HG03342 (cell line): ENCODE results near the gene LSM5.
"Not testable (repeated sequence)": the region's sequence is repeated elsewhere in the genome, so short reads cannot be mapped to it uniquely, and the experiment has no call there.

Source experiments
- ATAC-seq: cut with Tn5 transposase; IDR thresholded peaks from one replicate; pipeline ENCODE4 v1.9.1; 2021; ENCODE audit warnings: mild to moderate bottlenecking, moderate library complexity; ENCODE audit not compliant: unreplicated experiment

LSM5 gene

GRCh38 chr7:32506266-32507054 lies 16.3 kb upstream of the LSM5 start:
- no peak for ATAC-seq

DNA sequence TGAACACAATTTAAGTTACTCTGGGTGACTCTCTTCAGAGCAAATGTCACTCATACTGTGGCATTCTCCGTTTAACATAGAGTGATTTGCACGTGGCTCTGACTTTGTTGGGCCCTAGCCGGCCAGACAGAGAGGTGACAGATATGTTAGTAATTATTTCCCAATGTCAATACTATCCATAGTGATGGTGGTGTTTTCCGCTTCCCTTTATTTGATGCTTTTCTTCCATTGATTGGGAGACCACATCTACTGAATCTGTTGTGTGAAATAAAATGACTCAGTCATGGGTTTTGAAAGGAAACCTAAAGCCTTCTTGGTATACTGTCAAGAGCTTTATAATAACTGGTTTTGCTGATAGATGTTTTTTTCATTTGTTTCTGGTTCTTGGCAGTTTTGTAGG lies 12.5 kb upstream of the LSM5 start:
- no peak for ATAC-seq

DNA sequence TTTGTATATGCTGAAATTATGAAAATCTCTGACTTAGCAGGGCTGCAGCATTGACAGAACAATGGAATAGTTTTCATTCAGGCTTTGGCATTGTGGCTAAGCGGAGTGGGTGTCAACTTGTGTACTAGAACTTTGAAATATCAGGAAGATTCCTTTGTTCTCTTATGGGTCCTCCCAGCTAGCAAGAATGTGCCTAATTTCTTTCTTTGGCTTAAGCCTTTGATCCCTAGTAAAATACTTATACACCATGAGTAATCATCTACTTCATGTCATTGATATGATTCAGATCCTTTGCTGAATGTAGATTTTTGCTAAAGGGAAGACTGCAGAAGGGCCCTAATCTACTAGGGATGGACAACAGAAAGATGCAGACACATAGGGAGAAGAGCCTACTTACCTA lies 11.3 kb upstream of the LSM5 start:
- no peak for ATAC-seq

DNA sequence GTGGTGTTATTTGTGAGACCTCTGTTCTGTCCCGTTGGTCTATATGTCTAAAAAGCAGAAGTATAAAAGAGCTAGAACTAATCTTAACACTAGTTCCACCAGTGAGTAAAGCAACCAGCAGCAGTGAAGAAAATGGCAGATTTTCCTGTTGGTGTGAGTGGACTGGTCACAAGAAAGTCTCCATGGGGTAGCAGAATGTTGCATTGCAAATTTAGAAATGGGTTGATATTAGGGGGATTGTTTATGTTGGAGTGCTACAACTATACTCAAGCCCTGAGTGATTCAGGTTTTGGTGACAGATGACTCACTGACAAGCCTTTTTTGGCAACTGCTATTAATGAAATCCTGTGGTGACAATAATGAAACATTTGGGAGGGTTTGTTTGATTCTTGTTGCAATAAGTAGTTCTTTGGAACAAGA lies 10.8 kb upstream of the LSM5 start:
- ATAC-seq, result peak; percentile 68

- ATAC-seq, result not testable (repeated sequence)
Measured at GRCh38 chr7:32500216-32500615, 10.0 kb upstream of the LSM5 start.

- not testable (repeated sequence) for ATAC-seq
Measured at GRCh38 chr7:32499755-32500154, 9.6 kb upstream of the LSM5 start.

GRCh38 chr7:32496052-32496813 lies 6.1 kb upstream of the LSM5 start:
- ATAC-seq, result no peak

GRCh38 chr7:32495298-32496051 lies 5.3 kb upstream of the LSM5 start, which contains the start of gene AVL9:
Gene AVL9 (plus strand): TSS chr7:32495489. CDS start chr7:32495710, 221 bp downstream.
- ATAC-seq, result peak; percentile 95

DNA sequence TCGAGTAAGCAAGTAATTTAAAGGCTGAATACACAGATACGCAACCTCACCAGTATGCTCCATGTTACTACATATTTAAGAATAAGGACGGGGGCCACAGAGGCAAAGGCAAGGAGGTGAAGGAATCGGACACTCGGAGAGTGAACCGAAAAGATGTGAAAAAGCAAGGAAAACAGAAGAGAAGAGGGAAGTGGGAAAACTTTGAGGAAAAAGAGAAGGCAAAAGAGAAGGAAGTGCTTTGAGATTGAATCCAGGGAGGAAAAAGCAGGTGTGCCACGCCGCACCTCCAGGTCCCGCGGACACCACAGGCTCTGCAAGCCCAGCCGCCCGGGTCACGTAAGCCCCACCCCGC lies 4.7 kb upstream of the LSM5 start:
- ATAC-seq, result no peak

- ATAC-seq, result peak; percentile 17
Measured at GRCh38 chr7:32489788-32490126, 423 bp downstream of the LSM5 start.

- ATAC-seq, result no peak
Measured at GRCh38 chr7:32481921-32482320, 8.3 kb downstream of the LSM5 start.

DNA sequence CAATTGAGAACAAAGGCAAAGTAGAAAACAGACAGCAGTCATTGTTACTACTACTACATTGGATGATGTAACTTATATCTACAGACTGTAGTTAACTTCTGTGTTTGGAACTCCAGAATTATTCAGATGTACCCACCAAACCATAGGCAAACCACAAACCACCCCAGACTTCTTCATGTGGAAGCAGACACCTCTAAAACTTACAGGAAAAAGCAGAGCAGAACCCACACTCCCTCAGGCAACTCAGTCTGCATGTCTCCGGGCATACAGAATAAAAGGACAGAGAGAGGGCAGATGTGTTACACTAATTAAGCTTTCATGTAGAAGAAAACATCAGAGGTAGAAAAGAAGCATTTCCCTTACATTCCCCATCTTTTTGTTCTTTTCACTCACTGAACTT lies 9.0 kb downstream of the LSM5 start:
- no peak for ATAC-seq

DNA sequence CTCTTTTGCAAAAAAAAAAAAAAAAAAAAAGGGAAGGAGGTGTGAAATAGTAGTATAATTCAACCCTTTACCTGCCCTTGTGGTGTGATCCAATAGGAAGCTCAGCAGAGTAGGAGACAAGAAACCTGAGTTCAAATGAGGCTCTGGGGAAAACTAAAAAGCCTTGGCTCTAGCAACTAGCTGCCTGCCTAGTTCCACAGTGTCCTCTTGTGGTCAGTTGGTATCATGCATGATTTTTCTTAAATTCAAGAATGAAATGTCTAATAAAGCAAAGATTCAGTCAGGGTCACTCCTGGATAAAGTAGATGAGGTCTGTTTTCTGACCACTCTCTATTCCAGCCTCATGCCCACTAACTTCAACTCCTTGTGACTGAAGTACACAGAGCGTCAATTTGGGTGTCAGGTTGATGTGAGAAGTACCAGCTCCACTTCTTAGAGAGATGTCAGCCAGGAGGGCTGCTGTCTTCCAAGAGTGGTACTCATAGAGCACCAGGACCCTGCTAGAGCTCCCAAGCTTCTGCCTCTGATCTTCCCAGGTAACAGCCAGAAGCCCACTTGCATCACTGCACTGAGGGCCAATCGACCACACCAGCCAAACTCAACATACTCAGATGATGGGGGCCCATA lies 10.5 kb downstream of the LSM5 start:
- ATAC-seq, result no peak

DNA sequence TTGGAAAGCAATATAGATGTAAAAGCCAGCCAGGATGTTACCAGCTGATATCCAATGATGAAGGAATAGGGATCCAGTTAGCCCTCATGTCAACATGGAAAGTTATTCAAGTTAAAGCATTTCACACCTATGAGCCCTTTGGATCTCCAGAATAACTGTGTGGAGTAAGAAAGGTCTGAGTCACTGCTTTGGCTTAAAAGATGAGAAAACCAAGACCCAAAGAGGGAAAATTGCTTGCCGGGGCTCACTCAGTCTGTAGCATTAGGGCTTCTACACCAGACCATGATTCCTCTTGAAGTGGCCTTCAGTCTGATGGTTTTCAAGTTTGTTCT lies 12.6 kb downstream of the LSM5 start:
- no peak for ATAC-seq

- ATAC-seq, result no peak
Measured at GRCh38 chr7:32476816-32477648, 13.1 kb downstream of the LSM5 start.

DNA sequence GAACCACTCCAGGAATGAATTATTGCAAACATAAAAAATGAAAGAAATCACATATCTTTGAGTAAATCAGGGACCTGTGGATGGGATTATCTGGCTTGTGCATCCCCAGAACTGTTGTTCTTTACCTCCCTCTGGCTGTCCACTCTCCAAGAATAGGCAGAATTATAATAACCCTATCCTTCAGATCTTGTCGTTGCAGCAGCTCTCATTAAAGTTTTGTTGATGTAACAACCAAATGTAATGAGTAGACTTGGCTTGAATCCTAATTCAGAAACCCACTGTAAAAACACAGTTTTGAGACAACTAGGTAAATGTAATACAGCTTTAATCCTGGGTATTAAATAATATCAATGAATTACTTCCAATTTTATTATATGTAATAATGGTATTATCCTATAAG lies 16.2 kb downstream of the LSM5 start:
- ATAC-seq, result no peak

DNA sequence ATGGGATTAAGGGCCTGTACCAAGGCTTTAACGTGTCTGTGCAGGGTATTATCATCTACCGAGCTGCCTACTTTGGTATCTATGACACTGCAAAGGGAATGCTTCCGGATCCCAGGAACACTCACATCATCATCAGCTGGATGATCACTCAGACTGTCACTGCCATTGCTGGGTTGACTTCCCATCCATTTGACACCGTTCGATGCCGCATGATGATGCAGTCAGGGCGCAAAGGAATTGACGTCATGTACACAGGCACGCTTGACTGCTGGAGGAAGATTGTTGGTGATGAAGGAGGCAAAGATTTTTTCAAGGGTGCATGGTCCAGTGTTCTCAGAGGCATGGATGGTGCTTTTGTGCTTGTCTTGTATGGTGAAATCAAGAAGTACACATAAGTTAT lies 18.2 kb downstream of the LSM5 start:
- no peak for ATAC-seq

DNA sequence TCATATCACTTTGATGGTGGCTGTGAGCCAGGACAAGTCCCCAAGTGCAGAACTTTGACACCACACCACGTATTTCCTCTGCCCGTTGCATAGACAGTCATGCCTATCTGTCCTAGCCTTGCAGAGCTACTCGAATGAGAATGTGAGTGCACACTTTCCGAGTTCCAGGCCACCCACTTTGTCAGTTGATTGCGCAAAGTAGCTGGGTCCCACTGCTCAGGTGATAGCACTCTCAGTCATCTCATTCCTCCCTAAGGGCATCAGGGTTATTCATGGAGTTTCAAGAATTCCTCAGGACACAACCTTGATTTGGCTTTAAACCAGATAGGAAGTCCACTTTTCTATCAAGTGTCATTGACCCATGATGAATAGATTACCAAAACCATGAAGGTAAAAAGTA lies 19.3 kb downstream of the LSM5 start:
- ATAC-seq, result no peak

DNA sequence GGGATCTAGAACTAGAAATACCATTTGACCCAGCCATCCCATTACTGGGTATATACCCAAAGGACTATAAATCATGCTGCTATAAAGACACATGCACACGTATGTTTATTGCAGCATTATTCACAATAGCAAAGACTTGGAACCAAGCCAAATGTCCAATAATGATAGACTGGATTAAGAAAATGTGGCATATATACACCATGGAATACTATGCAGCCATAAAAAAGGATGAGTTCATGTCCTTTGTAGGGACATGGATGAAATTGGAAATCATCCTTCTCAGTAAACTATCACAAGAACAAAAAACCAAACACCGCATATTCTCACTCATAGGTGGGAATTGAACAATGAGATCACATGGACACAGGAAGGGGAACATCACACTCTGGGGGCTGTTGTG lies 20.2 kb downstream of the LSM5 start:
- not testable (repeated sequence) for ATAC-seq

DNA sequence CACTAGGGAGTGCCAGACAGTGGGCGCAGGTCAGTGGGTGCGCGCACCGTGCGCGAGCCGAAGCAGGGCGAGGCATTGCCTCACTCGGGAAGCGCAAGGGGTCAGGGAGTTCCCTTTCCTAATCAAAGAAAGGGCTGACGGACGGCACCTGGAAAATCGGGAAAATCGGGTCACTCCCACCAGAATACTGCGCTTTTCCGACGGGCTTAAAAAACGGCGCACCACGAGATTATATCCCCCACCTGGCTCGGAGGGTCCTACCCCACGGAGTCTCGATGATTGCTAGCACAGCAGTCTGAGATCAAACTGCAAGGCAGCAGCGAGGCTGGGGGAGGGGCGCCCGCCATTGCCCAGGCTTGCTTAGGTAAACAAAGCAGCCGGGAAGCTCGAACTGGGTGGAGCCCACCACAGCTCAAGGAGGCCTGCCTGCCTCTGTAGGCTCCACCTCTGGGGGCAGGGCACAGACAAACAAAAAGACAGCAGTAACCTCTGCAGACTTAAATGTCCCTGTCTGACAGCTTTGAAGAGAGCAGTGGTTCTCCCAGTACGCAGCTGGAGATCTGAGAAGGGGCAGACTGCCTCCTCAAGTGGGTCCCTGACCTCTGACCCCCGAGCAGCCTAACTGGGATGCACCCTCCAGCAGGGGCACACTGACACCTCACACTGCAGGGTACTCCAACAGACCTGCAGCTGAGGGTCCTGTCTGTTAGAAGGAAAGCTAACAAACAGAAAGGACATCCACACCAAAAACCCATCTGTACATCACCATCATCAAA lies 25.4 kb downstream of the LSM5 start:
- not testable (repeated sequence) for ATAC-seq
